Adrenal gland (tissue), 5 donors: ENCODE results near the gene CIDEA.

Experiments used
- CTCF ChIP-seq, 6 experiments: fragments of 450-650 bp in 4 of 6; fragments of 200-600 bp in 2 of 6; sonication (generic) in 1 of 6; IDR thresholded peaks; 1 replicate in 5 of 6; 2 replicates in 1 of 6; pipeline versions ENCODE4 v1.5.1 to v1.8.0; 2016 to 2021; ENCODE audit warnings: antibody characterized with exemption in 6 of 6, mild to moderate bottlenecking in 2 of 6, moderate library complexity in 1 of 6
- POLR2A ChIP-seq, 2 donors: fragments of 450-650 bp; IDR thresholded peaks; one replicate each; pipeline ENCODE4 v1.6.1; 2017; ENCODE audit warnings: antibody characterized with exemption in 2 of 2, mild to moderate bottlenecking in 2 of 2, moderate library complexity in 1 of 2
- donor health status: DM: no; HTN: no; CAD: no.

DNA sequence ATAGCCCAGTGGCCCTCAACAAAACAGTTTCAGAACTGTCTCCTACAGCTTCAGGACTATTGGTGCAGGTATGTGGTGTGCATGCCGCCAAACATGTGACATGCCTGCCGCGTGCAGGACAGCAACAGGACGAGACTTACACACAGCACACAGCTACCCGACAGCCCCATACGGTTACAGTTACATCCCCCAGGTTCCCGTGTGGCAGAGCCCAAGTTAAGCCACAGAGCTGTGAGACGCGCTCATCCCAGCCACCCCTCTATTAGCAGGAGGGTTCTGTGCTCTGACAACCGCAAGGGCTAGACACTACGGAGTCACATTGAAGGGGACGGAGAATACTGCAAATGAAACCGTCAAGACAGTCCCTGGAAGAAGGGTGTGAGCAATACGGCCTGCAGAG is 37.5 kb downstream of the CIDEA start:
- TF ChIP-seq CTCF (IDR thresholded peaks at IDR 0.05) (no peak), POLR2A (IDR thresholded peaks at IDR 0.05) (no peak)
